GM18868 (cell line): ENCODE data around the gene MMP15.
"Not testable (repeated sequence)": the region's sequence is repeated elsewhere in the genome, so short reads cannot be mapped to it uniquely, and the experiment has no call there.

ENCODE experiments used
- ATAC-seq: cut with Tn5 transposase; IDR thresholded peaks from one replicate; pipeline ENCODE4 v1.9.1; 2021; ENCODE audit warnings: mild to moderate bottlenecking, moderate library complexity; ENCODE audit not compliant: unreplicated experiment

Gene MMP15

DNA sequence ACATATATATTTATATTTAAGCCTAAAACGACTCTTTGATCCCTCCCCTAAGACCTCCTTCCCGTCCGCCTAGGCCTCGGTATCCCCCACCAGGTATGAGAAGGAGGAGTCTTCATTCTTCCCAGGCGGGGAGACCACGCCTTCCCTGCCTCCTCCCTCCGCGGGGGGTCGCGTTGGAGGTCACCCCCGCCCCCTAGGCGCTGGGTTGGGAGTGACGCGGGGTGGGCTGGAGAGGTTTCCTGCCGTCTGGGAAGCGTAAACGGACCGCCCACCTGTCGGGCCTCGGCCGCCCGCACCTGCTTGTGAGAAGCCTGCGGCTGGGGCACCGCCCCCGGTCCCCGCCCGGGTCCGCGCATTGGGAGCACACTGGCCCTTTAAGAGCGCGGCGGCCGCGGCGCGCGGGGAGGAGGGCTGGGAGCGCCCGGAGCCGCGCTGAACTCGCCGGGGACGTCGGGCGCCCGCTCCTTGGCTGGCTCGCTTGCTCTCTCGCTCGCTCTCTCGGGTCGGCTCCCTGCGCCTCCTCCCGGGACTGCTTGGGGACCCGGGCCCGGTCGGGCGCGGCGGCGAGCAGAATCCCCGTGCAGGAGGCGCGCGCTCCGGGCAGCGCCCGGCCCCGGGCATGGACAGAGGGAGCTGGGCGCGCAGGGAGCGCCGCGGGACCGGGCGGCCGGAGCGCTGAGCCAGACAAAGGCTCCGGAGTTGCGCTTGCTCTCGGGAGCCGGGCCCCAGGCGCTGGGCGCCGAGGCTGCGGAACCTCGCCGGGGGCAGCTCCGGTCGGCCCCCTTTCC, at the start of gene MMP15:
MMP15 (plus strand) TSS at position 404 of the 788 bp plus-strand sequence. CDS start 597 bp downstream, outside the sequence.
- peak; percentile 60 for ATAC-seq

DNA sequence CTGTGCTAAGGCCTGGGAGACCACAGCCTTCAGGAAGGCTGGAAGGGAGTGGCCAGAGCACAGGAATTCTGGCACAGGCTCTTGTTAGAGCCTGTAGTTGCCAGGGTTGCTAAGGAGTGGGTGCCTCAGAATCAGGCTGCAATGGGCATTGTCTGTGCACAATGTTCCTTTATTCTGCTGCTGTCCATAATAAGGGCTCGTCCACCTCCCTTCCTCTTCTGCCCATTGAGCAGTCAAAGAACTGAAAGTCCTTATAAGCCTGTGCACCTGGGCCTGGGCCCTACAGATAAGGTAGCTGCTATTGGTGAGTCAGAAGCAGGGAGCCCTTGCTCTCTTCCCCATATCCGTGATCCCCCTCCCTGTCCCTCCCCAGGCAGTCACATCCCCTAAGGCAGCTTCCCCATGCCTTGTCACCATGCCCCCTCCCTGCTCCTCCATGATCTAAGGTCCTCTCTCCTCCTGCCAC, 49.2 kb upstream of the MMP15 start:
- no peak for ATAC-seq

DNA sequence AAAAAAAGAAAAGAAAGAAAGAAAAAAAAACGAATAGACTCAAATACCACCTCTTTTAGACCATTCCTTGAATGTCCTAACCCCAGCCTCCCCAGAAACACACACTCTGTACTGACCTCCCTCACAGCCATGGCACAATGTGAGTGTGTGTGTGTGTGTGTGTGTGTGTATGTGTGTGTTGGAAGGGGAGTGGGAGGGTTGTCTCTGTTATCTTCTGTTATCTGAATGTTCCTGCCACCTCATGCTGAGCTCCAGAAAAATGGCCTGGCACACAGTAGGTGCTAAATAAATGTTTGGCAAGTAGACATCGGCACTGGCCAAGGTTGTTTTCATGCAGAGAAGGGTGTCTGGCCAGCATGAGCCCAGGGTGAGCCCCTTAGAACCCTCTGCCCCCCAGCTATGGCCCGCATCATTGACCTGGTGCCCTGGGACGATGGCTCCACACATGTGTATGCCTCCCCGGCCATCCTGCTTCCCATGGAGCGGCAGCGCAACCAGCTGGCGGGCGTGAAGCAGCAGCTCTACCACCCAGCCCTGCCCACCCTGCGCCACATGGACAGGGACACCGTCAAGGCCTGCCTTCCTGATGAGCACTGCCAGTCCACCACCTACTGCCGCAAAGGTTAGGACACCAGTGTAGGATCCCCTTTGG, 48.0 kb upstream of the MMP15 start:
- no peak for ATAC-seq

DNA sequence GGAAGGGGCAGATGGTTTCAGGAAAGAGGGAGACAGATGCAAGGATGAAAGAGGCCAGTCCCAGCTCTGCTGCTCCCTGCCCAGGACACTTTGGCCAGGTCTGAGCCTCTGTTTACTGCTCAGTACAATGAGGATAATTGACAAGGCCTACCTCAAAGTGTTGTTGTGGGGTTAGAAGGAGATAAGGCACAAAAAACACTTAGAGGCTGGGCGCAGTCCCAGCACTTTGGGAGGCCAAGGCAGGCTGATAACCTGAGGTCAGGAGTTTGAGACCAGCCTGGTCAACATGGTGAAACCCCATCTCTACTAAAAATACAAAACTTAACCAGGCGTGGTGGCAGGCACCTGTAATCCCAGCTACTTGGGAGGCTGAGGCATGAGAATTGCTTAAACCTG, 47.5 kb upstream of the MMP15 start:
- not testable (repeated sequence) for ATAC-seq

DNA sequence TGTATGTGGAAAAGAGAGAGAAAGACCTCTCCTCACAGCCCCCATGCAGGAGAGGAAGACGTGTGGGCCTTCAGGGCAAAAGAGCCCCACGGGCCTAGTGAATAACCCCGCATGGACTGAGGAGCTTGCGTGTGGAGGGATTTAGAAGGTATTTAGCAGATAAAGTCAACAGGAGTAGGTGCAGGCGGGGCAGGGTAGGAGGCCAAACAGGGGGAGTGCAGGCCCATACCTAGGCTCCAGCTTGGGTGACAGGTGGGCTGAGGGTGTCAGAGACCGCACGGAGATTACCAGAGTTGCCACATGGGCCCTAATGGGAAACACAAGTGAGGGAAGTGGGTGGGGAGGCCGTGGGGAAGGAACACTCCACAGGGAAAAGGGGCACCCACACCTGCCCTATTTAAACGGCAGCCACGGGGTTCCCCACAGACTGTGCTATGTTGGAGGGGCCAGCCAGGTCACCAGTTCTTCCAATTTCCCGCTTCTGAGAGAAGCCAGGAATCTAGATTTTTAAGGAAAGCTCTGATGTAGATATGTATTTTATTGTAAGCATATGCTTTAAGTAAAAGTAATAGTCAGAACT, 46.5 kb upstream of the MMP15 start:
- no peak for ATAC-seq

DNA sequence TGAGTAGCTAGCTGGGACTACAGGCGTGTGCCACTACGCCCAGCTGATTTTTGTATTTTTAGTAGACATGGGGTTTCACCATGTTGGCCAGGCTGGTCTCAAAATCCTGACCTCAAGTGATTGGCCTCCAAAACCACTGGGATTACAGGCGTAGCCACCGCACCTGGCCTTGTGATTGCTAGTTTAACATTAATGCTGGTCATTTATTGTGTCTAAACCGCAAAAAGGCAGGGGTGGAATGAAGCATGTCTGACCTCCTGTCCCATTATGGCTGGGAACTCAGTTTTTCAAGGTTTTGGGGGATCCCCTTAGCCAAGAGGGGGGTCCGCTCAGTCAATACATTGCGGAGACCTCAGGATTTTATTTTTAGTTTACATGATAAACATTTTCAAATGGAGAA, 43.9 kb upstream of the MMP15 start:
- no peak for ATAC-seq

DNA sequence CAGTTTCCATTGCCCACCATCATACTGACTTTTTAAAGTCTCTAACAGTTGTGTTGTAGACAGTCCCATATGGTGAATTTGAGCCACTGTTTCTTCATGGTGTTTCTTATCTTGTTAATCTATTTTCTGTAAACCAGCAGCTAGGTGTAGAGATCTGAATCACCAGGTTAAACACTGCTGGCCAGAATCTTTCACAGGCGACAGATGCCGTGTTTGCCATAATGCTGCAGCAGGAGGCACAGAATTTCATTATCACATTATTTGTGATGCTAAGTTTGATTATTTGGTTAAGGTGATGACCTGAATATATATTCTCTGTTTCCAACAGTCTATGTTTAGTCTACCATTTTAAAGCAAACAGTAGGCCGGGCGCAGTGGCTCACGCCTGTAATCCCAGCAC, 43.2 kb upstream of the MMP15 start:
- no peak for ATAC-seq

DNA sequence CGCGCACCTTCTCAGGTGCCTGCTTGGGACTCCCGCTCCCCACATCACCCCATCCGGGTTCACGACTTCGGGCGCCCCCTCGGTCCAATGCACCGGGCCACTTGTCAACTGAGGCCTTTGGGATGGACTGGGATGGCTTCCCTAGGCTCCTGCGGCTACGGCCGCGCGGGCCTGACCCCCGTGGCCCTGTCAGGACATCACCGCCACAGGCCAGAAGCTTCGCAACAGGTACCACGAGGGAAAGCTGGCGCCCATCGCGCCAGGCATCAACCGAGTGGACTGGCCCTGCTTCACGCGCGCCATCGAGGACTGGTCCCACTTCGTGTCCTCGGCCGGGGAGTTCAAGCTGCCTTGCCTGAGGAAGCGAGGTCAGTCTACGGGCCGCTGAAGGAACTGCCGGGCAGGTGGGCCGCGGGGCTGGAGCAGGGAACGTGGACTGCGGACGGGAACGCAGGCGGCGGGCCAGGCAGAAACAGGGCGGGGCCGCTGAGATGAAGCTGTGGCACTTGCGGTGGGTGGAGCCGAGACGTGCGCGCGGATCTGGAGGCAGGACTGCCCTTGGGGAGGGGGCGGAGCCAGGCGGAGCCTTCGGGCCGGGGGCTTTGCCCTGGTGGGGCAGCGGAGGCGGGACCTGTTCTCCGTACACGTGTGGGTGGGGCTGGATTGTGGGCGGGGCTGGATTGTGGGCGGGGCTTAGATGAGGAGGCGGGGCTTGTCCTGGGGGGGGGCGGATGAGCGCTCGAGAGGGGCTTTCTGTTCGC, 40.9 kb upstream of the MMP15 start:
- peak; percentile 79 for ATAC-seq

DNA sequence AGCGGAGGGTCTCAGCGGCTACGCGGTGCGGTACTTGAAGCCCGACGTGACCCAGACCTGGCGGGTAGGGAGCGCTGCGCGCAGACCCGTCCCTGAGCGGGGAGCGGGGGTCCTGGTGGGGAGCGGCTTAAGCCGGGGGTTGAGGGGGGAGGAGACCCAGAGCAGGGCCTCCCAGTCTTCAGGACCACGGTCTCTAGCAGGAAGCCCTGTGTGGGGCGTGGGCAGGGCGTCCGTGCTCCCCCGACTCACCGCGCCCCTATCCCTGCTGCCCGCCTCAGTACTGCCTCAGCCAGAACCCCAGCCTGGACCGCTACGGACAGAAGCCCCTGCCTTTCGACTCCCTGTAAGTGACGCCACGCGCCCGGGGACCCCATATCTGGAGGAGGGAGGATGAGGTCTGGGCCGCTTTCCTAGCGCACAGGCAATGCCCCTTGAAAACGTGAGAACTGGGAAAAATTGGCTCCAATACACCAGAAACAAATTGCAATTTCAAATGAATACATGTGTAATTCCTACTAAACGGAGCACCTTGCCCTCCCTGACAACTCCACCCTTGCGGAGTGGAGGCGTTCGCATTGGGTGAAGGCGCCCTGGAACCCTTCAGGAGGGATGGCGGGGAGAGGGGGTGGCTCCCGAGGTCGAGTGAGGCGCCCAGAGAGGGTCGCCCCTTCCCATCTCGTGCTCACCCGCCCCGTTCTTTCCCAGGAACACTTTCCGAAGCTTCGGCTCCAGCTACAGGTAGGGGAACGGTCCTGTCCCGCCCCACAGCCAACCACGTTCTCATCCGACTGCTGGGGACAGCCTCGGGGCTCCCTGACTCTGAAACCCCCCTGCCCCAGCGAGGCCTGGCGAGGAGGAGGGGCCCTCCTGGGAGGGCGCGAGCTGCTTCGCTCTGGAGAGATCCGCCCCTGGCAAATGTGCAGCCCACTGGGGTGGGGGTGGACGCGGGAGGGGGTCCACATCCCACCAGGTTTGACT, 40.1 kb upstream of the MMP15 start:
- peak; percentile 15 for ATAC-seq

DNA sequence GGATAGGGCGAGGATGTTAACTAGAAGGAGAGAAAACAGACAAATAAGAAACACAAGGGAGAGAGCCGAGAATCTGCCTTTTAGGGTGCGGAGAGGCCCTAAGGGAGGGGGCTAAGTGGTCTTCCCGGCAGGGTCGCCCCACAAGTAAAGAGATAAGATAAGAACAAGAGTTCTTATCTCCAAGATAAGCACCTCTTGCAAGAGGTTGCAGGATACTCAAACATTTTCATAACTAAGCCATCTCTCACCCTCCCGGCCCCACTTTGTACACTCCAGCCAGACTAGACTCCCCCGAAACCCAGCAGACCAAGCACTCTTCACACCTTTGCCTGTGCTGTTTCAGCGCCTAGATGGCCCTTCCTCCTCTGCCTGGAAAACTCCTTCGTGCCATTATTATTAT, 39.4 kb upstream of the MMP15 start:
- ATAC-seq = no peak

DNA sequence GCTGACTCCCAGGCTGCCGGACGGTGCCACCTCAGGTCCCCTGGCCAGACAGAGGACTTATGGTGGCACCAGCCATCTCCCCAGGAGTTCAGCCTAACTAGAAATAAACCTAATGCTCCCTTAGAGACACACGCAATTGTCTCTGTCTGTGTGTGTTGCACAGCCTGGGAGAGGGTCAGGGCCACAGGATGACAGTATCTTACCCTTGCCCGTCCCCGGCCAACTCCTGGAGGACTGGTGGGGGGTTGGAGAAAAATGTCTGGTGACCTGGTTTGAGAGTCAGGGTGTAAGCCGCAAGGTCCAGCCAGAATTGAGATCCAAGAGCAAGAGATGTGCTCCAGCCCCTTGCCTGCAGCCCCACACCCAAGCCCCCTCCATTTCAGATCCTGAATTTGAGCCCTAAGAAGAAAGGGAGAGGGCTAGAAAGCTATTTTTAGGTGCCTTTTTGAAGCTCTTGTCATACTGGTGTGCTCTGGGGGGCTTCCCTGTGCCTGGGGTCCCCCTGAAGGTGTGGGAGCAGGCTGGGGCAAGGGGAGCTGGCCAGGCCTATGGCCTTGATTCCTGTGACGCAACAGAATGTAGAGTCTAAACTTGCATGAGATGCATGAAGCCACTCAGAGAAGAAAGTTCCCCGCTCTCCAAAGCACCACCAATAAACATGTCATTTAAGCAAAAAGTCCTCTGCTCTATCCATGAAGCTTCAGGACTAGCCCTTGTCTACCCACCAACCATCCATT, 37.9 kb upstream of the MMP15 start:
- ATAC-seq = no peak

DNA sequence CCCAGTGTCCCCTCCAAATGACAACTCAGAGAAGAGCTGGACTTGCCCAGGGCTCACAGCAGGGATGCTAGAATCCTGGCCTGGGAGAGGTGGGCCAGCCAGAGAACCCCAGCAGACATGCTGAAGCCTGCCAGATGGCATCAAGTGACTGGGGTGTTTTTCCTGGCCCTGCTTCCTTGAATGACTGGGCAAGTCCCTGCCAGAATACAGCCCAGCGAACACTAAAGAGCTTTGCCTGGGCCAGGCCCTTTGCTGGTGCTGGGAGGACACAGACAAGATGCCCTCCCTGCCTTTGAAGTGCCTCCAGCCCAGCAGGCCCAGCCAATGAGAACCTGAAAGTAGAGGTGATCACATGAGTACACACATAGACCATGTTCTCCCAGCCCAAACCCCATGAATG, 36.6 kb upstream of the MMP15 start:
- no peak for ATAC-seq

DNA sequence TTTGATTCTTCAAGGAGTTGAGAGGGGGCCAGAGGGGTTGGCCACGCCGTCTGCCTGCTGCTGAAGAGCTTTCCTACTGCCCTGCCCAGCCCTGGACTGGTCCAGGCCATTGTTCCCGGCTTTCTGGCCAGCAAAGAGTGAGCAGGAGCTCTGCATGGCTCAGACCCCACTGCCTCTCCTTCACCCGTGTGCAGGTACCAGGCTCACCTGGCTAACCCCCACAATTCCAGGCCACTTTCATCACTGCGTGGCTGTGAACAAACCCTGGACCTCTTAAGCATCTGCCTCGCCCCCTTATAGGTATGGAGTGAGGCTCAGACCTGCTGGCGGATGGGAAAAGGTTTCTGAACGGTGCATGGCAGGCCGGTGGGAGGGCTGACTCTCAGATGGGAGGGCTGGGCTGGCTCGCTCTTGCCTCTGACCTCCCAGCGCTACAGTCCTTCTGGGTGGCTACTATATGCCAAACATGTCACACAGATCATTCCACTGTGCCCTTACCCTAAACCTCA, 33.9 kb upstream of the MMP15 start:
- no peak for ATAC-seq

DNA sequence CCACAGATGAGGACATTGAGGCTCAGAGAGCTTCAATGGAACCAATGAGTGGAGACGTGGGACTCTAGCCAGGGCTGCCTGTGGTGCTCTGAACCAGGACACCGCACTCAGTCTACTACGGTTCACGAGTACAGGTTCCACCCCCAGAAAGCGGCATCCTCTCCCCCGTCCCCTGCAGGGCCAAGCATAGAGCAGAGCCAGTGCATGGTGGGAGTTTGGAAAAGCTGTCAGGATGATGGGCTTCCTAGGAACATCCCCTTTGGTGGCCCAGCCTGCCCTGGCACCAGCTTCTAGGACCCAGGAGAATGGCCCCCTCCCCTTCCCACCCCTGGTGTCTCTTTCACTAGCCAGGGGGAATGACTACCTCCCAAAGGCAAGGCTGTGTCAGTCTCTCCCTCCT, 33.5 kb upstream of the MMP15 start:
- ATAC-seq = no peak

DNA sequence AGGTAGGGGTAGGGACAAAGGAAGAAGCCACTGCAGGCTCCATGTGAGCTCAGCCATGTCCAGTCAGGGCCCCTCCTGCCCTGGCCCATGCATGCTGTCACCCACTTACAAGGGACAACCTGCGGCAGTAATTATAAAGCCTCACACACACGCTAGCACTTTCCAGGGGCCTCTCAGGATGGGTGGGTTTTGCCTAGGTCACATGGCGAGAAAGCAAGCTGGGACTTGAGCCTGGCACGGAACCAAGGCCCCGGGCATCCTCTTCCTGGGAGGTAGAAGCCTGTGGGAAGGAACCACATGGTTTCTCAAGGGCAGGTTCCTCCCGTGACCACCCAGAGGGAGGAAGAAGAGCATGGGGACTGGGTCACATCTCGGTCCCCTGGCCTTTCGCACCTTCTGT, 32.1 kb upstream of the MMP15 start:
- ATAC-seq = no peak

DNA sequence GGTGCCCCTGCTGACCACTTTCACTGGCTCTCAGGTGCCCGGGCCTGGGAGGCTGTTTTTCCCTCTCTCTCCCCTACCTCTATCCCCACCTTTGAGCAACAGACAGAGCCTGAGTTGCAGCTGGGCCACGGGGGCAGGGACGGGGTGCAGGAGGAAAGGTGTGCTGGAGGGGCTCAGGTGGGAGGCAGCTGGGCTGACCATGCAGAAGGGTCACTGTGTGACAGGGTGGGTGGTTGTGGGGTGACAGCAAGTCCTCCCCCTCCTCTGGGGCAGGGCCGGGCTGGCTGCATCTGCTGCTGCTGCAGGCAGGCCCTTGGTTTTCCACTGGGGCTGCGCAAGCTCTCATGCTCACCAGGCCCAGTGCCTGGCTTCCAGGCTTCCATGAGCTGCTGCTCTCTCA, 31.7 kb upstream of the MMP15 start:
- no peak for ATAC-seq

DNA sequence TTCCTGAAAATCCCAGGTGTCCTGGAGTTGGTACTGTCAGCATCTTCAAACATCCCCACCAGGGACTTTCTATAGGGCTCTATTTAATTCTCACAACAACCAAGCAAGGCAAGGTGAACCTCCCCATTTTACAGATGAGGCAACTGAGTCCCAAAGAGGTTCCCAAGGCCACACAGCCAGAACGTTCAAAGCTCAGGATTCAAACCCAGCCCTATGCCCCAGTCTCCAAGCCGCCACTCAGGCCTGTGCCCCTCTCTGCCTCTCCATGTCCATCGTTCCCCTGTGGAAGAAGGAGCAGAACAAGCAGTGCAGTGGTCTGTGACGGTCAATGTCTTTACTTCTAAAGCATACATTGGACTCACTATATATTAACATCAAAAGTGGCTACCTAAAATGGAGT, 31.2 kb upstream of the MMP15 start:
- no peak for ATAC-seq

DNA sequence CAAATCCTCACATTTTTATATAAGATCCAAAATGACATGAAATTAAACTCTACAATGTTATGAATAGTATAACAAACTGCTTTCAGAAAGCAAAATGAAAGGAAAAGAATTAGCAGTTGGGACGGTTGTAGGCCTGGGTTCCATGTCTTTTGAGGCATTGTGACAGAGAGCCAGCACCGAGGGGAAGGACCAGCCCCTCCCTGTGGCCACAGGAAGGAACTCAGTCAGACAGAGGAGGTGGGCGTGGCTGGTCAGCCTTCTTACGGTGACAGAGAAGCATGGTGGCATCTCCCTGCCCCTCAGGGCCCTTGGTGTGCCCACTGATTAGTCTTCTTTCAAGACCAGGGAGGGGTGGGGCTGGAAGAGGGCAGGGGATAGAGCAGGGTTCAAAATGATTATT, 30.8 kb upstream of the MMP15 start:
- peak; percentile 74 for ATAC-seq

DNA sequence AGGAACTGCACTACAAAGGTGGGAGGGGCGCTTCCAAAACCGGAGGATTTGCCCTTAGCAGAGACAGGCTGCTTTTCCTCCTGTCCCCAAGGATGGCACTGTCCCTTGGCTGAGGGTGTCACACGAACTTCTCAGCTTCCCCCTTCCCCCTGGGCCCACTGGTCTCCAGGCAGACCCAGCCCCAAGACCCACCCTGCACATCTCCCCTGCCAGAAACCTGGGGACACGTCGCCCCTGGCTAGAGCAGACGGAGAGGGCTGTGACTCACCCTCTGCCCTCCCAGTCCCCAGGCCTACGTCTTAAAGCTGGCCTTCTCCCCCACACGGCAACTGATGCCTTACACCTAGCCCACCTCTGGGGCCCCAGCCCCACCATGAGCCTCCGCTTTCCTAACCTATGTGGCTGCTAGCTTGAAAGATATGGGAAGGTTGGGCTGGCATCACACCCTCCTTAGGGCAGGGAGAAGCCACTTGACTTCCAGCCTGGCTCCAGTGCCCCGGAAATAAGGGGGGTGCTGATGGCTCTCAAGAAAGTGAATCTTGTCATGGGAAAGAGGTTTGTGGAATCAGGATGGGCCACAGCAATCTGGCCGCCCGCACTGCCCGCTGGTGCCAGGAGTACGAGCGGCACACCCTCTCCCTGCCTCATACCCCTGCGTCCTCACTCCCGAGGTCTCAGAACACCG, 29.7 kb upstream of the MMP15 start:
- no peak for ATAC-seq
